HEK293T (cell line): ENCODE results near the gene RALB.

ENCODE experiments used
- CTBP1 ChIP-seq: fragments of 450-650 bp; IDR thresholded peaks from 2 replicates; pipeline ENCODE4 v1.6.1; 2016; ENCODE audit warnings: borderline replicate concordance
- HDGF ChIP-seq: fragments of 450-650 bp; IDR thresholded peaks from 2 replicates; pipeline ENCODE4 v1.6.1; 2017; ENCODE audit warnings: antibody characterized with exemption, borderline replicate concordance
- L3MBTL2 ChIP-seq: fragments of 450-650 bp; conservative IDR thresholded peaks from 2 replicates; pipeline ENCODE4 v1.6.1; 2016; ENCODE audit warnings: mild to moderate bottlenecking
- SP1 ChIP-seq: fragments of 450-650 bp; IDR thresholded peaks from 2 replicates; pipeline ENCODE4 v1.6.1; 2017

GRCh38 chr2:120290737-120291136 is 38.1 kb downstream of the RALB start:
- TF ChIP-seq SP1 = no peak
- no peak for TF ChIP-seq HDGF
- TF ChIP-seq L3MBTL2 = no peak
- TF ChIP-seq CTBP1 = no peak
